ENCODE data around the gene SOS1.

SOS1 gene

DNA sequence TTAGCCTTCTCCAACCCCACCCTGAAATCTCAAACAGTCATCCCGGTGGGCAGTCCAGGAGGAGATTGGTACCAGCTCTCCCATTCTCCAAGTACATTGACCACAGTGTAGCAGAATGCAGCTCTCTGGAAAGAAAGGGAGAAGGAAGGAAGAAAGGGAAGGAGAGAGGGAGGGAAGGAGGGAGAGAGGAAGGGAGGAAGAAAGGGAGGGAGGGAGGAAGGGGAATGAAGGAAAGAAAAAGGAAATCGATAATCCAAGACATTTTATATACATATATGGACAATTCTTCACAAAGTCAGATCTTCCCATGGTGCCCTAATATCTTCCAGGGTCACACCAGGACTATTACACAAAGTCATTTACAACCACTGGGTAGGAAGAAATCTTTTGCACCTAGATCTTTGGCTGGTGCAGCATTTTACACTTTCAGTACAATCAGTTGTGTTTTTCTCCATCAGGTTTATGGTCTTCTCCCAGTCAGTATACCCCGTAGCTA, 172.4 kb downstream of the SOS1 start:
- TF ChIP-seq TAF1 (IDR thresholded peaks at IDR 0.05; ENCODE audit: borderline replicate concordance, insufficient read depth, low read length) (no peak), SIN3A (IDR thresholded peaks at IDR 0.05; ENCODE audit: borderline replicate concordance, insufficient read depth, low read length) (no peak), FOXP2 (optimal IDR thresholded peaks at IDR 0.05; ENCODE audit: borderline replicate concordance, extremely low read depth, extremely low read length, insufficient read depth) (no peak), POLR2AphosphoS5 (IDR thresholded peaks at IDR 0.05; ENCODE audit: low read depth, low read length) (no peak)
- TF ChIP-seq, protein P1, sequence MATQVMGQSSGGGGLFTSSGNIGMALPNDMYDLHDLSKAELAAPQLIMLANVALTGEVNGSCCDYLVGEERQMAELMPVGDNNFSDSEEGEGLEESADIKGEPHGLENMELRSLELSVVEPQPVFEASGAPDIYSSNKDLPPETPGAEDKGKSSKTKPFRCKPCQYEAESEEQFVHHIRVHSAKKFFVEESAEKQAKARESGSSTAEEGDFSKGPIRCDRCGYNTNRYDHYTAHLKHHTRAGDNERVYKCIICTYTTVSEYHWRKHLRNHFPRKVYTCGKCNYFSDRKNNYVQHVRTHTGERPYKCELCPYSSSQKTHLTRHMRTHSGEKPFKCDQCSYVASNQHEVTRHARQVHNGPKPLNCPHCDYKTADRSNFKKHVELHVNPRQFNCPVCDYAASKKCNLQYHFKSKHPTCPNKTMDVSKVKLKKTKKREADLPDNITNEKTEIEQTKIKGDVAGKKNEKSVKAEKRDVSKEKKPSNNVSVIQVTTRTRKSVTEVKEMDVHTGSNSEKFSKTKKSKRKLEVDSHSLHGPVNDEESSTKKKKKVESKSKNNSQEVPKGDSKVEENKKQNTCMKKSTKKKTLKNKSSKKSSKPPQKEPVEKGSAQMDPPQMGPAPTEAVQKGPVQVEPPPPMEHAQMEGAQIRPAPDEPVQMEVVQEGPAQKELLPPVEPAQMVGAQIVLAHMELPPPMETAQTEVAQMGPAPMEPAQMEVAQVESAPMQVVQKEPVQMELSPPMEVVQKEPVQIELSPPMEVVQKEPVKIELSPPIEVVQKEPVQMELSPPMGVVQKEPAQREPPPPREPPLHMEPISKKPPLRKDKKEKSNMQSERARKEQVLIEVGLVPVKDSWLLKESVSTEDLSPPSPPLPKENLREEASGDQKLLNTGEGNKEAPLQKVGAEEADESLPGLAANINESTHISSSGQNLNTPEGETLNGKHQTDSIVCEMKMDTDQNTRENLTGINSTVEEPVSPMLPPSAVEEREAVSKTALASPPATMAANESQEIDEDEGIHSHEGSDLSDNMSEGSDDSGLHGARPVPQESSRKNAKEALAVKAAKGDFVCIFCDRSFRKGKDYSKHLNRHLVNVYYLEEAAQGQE (IDR thresholded peaks at IDR 0.05; ENCODE audit: insufficient read depth in 1 of 2, low read depth in 2 of 2, low read length in 2 of 2) = no peak

GRCh38 chr2:38947241-38948239, 173.3 kb downstream of the SOS1 start:
- TF ChIP-seq FOXP2 (optimal IDR thresholded peaks at IDR 0.05; ENCODE audit: borderline replicate concordance, extremely low read depth, extremely low read length, insufficient read depth) (peak; percentile 30), POLR2AphosphoS5 (IDR thresholded peaks at IDR 0.05; ENCODE audit: low read depth, low read length) (no peak)

GRCh38 chr2:38945911-38946310, 174.9 kb downstream of the SOS1 start:
- TF ChIP-seq SIN3A (IDR thresholded peaks at IDR 0.05; ENCODE audit: borderline replicate concordance, insufficient read depth, low read length) (no peak), TAF1 (IDR thresholded peaks at IDR 0.05; ENCODE audit: borderline replicate concordance, insufficient read depth, low read length) (no peak), POLR2AphosphoS5 (IDR thresholded peaks at IDR 0.05; ENCODE audit: low read depth, low read length) (no peak), FOXP2 (optimal IDR thresholded peaks at IDR 0.05; ENCODE audit: borderline replicate concordance, extremely low read depth, extremely low read length, insufficient read depth) (no peak)
- TF ChIP-seq, protein P1 (IDR thresholded peaks at IDR 0.05; ENCODE audit: insufficient read depth in 1 of 2, low read depth in 2 of 2, low read length in 2 of 2) = no peak

- TF ChIP-seq, protein P1 (IDR thresholded peaks at IDR 0.05; ENCODE audit: insufficient read depth in 1 of 2, low read depth in 2 of 2, low read length in 2 of 2) = no peak
- TF ChIP-seq TAF1 (IDR thresholded peaks at IDR 0.05; ENCODE audit: borderline replicate concordance, insufficient read depth, low read length) (no peak), SIN3A (IDR thresholded peaks at IDR 0.05; ENCODE audit: borderline replicate concordance, insufficient read depth, low read length) (no peak), POLR2AphosphoS5 (IDR thresholded peaks at IDR 0.05; ENCODE audit: low read depth, low read length) (no peak), FOXP2 (optimal IDR thresholded peaks at IDR 0.05; ENCODE audit: borderline replicate concordance, extremely low read depth, extremely low read length, insufficient read depth) (no peak)
Measured at GRCh38 chr2:38945372-38945771, 175.5 kb downstream of the SOS1 start.

- TF ChIP-seq TAF1 (IDR thresholded peaks at IDR 0.05; ENCODE audit: borderline replicate concordance, insufficient read depth, low read length) (no peak), SIN3A (IDR thresholded peaks at IDR 0.05; ENCODE audit: borderline replicate concordance, insufficient read depth, low read length) (no peak), POLR2AphosphoS5 (IDR thresholded peaks at IDR 0.05; ENCODE audit: low read depth, low read length) (no peak), FOXP2 (optimal IDR thresholded peaks at IDR 0.05; ENCODE audit: borderline replicate concordance, extremely low read depth, extremely low read length, insufficient read depth) (no peak)
- TF ChIP-seq, protein P1 (IDR thresholded peaks at IDR 0.05; ENCODE audit: insufficient read depth in 1 of 2, low read depth in 2 of 2, low read length in 2 of 2) = no peak
Measured at GRCh38 chr2:38943784-38944183, 177.1 kb downstream of the SOS1 start.
